ENCODE measurements around the gene NRG3.

NRG3 gene

GRCh38 chr10:82124713-82125112, 249.7 kb downstream of the NRG3 start:
- no peaks in the 10 kb centered on the region for H3K9me3 ChIP-seq (ENCODE audit: insufficient read depth, low read depth, low read length)
- H3K4me1 ChIP-seq (ENCODE audit: insufficient read depth, low read length): no peaks in the 10 kb centered on the region
- no peaks in the 10 kb centered on the region for H3K27me3 ChIP-seq (ENCODE audit: insufficient read depth, low read length)
- H3K36me3 ChIP-seq (ENCODE audit: insufficient read depth, low read depth, low read length): no peaks in the 10 kb centered on the region
- no peak overlapping the region for H3K9ac ChIP-seq (ENCODE audit: low read depth, low read length)
- no peak overlapping the region for H3K27ac ChIP-seq (ENCODE audit: low read length)
- no peak overlapping the region for H3K4me3 ChIP-seq (ENCODE audit: low read length)

- Histone ChIP-seq H3K4me1 (ENCODE audit: insufficient read depth, low read length) (no peaks in the 10 kb centered on the region), H3K9ac (ENCODE audit: low read depth, low read length) (no peak overlapping the region), H3K4me3 (ENCODE audit: low read length) (no peak overlapping the region), H3K36me3 (ENCODE audit: insufficient read depth, low read depth, low read length) (no peaks in the 10 kb centered on the region), H3K27ac (ENCODE audit: low read length) (no peak overlapping the region), H3K9me3 (ENCODE audit: insufficient read depth, low read depth, low read length) (no peaks in the 10 kb centered on the region; the same call in 1 of the 2 replicates), H3K27me3 (ENCODE audit: insufficient read depth, low read length) (no peaks in the 10 kb centered on the region)
Measured at GRCh38 chr10:82128527-82128926, 253.5 kb downstream of the NRG3 start.

- Histone ChIP-seq H3K36me3 (ENCODE audit: insufficient read depth, low read depth, low read length) (no peaks in the 10 kb centered on the region), H3K27me3 (ENCODE audit: insufficient read depth, low read length) (no peaks in the 10 kb centered on the region), H3K4me3 (ENCODE audit: low read length) (no peak overlapping the region), H3K4me1 (ENCODE audit: insufficient read depth, low read length) (no peaks in the 10 kb centered on the region), H3K9ac (ENCODE audit: low read depth, low read length) (no peak overlapping the region), H3K27ac (ENCODE audit: low read length) (no peak overlapping the region), H3K9me3 (ENCODE audit: insufficient read depth, low read depth, low read length) (no peaks in the 10 kb centered on the region; the same call in 1 of the 2 replicates)
Measured at GRCh38 chr10:82136103-82136502, 261.1 kb downstream of the NRG3 start.

- H3K27me3 ChIP-seq (ENCODE audit: insufficient read depth, low read length): no peaks in the 10 kb centered on the region
- H3K9me3 ChIP-seq (ENCODE audit: insufficient read depth, low read depth, low read length): no peaks in the 10 kb centered on the region
- H3K9ac ChIP-seq (ENCODE audit: low read depth, low read length): no peak overlapping the region
- no peaks in the 10 kb centered on the region for H3K4me1 ChIP-seq (ENCODE audit: insufficient read depth, low read length)
- no peaks in the 10 kb centered on the region for H3K36me3 ChIP-seq (ENCODE audit: insufficient read depth, low read depth, low read length)
- no peak overlapping the region for H3K27ac ChIP-seq (ENCODE audit: low read length)
- no peak overlapping the region for H3K4me3 ChIP-seq (ENCODE audit: low read length)
Measured at GRCh38 chr10:82144153-82144552, 269.2 kb downstream of the NRG3 start.

- Histone ChIP-seq H3K27me3 (ENCODE audit: insufficient read depth, low read length) (no peaks in the 10 kb centered on the region), H3K9ac (ENCODE audit: low read depth, low read length) (no peak overlapping the region), H3K9me3 (ENCODE audit: insufficient read depth, low read depth, low read length) (no peaks in the 10 kb centered on the region), H3K36me3 (ENCODE audit: insufficient read depth, low read depth, low read length) (no peaks in the 10 kb centered on the region), H3K4me1 (ENCODE audit: insufficient read depth, low read length) (0 out of 2 replicates have a peak, but pooled peaks cover 4% of the 10 kb centered on the region), H3K27ac (ENCODE audit: low read length) (no peak overlapping the region), H3K4me3 (ENCODE audit: low read length) (no peak overlapping the region)
Measured at GRCh38 chr10:82148764-82149163, 273.8 kb downstream of the NRG3 start.

GRCh38 chr10:82149674-82150073, 274.7 kb downstream of the NRG3 start:
- no peaks in the 10 kb centered on the region for H3K9me3 ChIP-seq (ENCODE audit: insufficient read depth, low read depth, low read length)

GRCh38 chr10:82150123-82150900, 275.3 kb downstream of the NRG3 start:
- 0 out of 2 replicates have a peak, but pooled peaks cover 4% of the 10 kb centered on the region for H3K4me1 ChIP-seq (ENCODE audit: insufficient read depth, low read length)
- H3K36me3 ChIP-seq (ENCODE audit: insufficient read depth, low read depth, low read length): no peaks in the 10 kb centered on the region
- no peak overlapping the region for H3K9ac ChIP-seq (ENCODE audit: low read depth, low read length)
- H3K9me3 ChIP-seq (ENCODE audit: insufficient read depth, low read depth, low read length): no peaks in the 10 kb centered on the region
- no peaks in the 10 kb centered on the region for H3K27me3 ChIP-seq (ENCODE audit: insufficient read depth, low read length)
- H3K4me3 ChIP-seq (ENCODE audit: low read length): no peak overlapping the region
- no peak overlapping the region for H3K27ac ChIP-seq (ENCODE audit: low read length)

More at GRCh38 chr10:82149674-82150073, 274.7 kb downstream of the NRG3 start:
- Histone ChIP-seq H3K27me3 (ENCODE audit: insufficient read depth, low read length) (no peaks in the 10 kb centered on the region), H3K9ac (ENCODE audit: low read depth, low read length) (no peak overlapping the region), H3K4me1 (ENCODE audit: insufficient read depth, low read length) (0 out of 2 replicates have a peak, but pooled peaks cover 4% of the 10 kb centered on the region), H3K4me3 (ENCODE audit: low read length) (no peak overlapping the region), H3K27ac (ENCODE audit: low read length) (no peak overlapping the region), H3K36me3 (ENCODE audit: insufficient read depth, low read depth, low read length) (no peaks in the 10 kb centered on the region)

- no peaks in the 10 kb centered on the region for H3K27me3 ChIP-seq (ENCODE audit: insufficient read depth, low read length)
- no peak overlapping the region for H3K27ac ChIP-seq (ENCODE audit: low read length)
- H3K4me1 ChIP-seq (ENCODE audit: insufficient read depth, low read length): no peaks in the 10 kb centered on the region
- H3K36me3 ChIP-seq (ENCODE audit: insufficient read depth, low read depth, low read length): no peaks in the 10 kb centered on the region
- H3K9me3 ChIP-seq (ENCODE audit: insufficient read depth, low read depth, low read length): no peaks in the 10 kb centered on the region
- H3K9ac ChIP-seq (ENCODE audit: low read depth, low read length): no peak overlapping the region
- no peak overlapping the region for H3K4me3 ChIP-seq (ENCODE audit: low read length)
Measured at GRCh38 chr10:82160307-82160706, 285.3 kb downstream of the NRG3 start.

GRCh38 chr10:82161264-82161663, 286.3 kb downstream of the NRG3 start:
- H3K4me1 ChIP-seq (ENCODE audit: insufficient read depth, low read length): no peaks in the 10 kb centered on the region
- H3K9ac ChIP-seq (ENCODE audit: low read depth, low read length): no peak overlapping the region
- H3K27ac ChIP-seq (ENCODE audit: low read length): no peak overlapping the region
- H3K36me3 ChIP-seq (ENCODE audit: insufficient read depth, low read depth, low read length): no peaks in the 10 kb centered on the region
- no peaks in the 10 kb centered on the region for H3K9me3 ChIP-seq (ENCODE audit: insufficient read depth, low read depth, low read length)
- H3K4me3 ChIP-seq (ENCODE audit: low read length): no peak overlapping the region
- H3K27me3 ChIP-seq (ENCODE audit: insufficient read depth, low read length): no peaks in the 10 kb centered on the region

GRCh38 chr10:82162549-82163195, 287.7 kb downstream of the NRG3 start:
- H3K9me3 ChIP-seq (ENCODE audit: insufficient read depth, low read depth, low read length): no peaks in the 10 kb centered on the region
- no peak overlapping the region for H3K27ac ChIP-seq (ENCODE audit: low read length)
- no peaks in the 10 kb centered on the region for H3K36me3 ChIP-seq (ENCODE audit: insufficient read depth, low read depth, low read length)
- no peaks in the 10 kb centered on the region for H3K27me3 ChIP-seq (ENCODE audit: insufficient read depth, low read length)
- no peak overlapping the region for H3K4me3 ChIP-seq (ENCODE audit: low read length)
- no peaks in the 10 kb centered on the region for H3K4me1 ChIP-seq (ENCODE audit: insufficient read depth, low read length)
- H3K9ac ChIP-seq (ENCODE audit: low read depth, low read length): no peak overlapping the region

- Histone ChIP-seq H3K27ac (ENCODE audit: low read length) (no peak overlapping the region), H3K27me3 (ENCODE audit: insufficient read depth, low read length) (no peaks in the 10 kb centered on the region), H3K4me3 (ENCODE audit: low read length) (no peak overlapping the region), H3K9ac (ENCODE audit: low read depth, low read length) (no peak overlapping the region), H3K9me3 (ENCODE audit: insufficient read depth, low read depth, low read length) (no peaks in the 10 kb centered on the region), H3K36me3 (ENCODE audit: insufficient read depth, low read depth, low read length) (no peaks in the 10 kb centered on the region), H3K4me1 (ENCODE audit: insufficient read depth, low read length) (no peaks in the 10 kb centered on the region)
Measured at GRCh38 chr10:82171899-82172298, 296.9 kb downstream of the NRG3 start.

GRCh38 chr10:82176587-82176986, 301.6 kb downstream of the NRG3 start:
- no peaks in the 10 kb centered on the region for H3K27me3 ChIP-seq (ENCODE audit: insufficient read depth, low read length)
- no peak overlapping the region for H3K4me3 ChIP-seq (ENCODE audit: low read length)
- H3K4me1 ChIP-seq (ENCODE audit: insufficient read depth, low read length): no peaks in the 10 kb centered on the region
- no peaks in the 10 kb centered on the region for H3K9me3 ChIP-seq (ENCODE audit: insufficient read depth, low read depth, low read length)
- H3K27ac ChIP-seq (ENCODE audit: low read length): no peak overlapping the region
- H3K36me3 ChIP-seq (ENCODE audit: insufficient read depth, low read depth, low read length): no peaks in the 10 kb centered on the region
- H3K9ac ChIP-seq (ENCODE audit: low read depth, low read length): no peak overlapping the region; the same call in 1 of the 2 replicates

Measured in iPS-20b (cell line).